ENCODE measurements around the gene METTL9. TPM values are rescaled to one million over a fixed set of nuclear protein-coding genes. Genes with fewer than 3 reads are reported as not detected.
"Not testable (repeated sequence)": the region's sequence is repeated elsewhere in the genome, so short reads cannot be mapped to it uniquely, and the experiment has no call there.

METTL9 gene
- 43.7 TPM for total RNA-seq
- long read RNA-seq, full-length matches to known transcripts = 49 of 55 reads
- long read RNA-seq, partial matches to known transcripts = 3 of 55 reads
- long read RNA-seq, other reads (novel, unspliced or antisense) = 3 of 55 reads

DNA sequence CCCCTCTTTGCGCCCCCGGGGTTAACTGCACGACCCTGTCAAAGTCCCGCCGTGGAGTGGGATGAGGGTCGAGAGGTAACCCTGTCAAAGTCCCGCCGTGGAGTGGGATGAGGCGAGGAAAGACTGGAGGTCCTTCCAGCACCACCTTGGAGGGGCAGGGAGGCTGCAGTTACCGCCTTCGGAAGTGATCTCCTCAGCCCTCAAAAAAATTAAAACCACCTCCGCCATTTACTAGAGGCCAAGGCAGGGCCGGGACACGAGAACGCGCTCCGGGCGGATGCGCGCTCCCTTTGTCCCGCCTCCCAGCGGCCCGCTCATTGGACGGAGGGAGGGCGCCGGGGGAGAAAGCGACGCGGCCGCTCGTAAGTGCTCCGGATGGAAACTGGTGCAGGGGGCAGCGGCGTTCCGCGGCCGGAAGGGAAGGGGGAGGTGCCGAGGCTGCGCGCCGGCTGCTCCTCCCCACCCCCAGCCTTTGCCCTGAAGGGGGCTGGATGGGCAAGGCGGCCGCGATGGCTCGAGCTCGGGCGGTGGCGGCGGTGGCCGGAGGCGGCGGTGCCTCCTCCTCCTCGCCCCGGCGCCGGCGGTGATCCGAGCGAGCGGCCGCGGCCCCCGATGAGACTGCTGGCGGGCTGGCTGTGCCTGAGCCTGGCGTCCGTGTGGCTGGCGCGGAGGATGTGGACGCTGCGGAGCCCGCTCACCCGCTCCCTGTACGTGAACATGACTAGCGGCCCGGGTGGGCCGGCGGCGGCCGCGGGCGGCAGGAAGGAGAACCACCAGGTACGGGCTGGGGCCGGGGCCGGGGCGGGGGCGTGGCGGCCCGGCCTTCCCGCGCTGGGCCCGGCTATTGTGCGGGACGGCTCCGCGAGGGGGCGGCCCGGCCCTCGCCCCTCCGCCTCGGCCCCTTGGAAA, at the start of gene METTL9:
METTL9 (plus strand) TSS at position 456 of the 909 bp plus-strand sequence; CDS start at position 613, 157 bp downstream.
- intact Hi-C loops (cut with DNase I) = no loop called here
- DNase-seq (ENCODE audit: missing footprints) (peak; percentile 97), ATAC-seq (peak; percentile 99)

DNA sequence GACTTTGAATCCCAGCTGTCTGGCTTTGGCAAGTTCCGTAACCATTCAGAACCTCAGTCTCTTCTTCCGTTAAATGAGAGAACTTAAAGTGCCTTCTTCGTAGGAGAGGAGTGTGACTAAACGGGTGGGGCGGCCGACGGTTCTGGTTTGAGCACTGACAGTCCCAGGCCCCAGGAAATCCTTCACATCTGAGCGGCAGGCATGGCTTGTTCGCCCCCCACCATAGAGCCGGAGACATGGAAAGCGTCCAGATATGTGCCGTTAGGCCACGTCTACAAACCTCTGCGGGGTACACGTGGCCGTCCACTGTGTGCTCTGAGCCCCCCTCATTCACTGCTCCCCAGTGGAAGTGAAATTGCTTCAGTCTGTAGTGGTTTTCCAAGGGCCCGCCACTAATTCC, 49.4 kb upstream of the METTL9 start:
- intact Hi-C loops (cut with DNase I) = loop anchor here (10.0 kb wide), 2 partner anchors 245 to 395 kb away; partner anchors contain the start of genes DNAH3 and LDAF1
- peak; percentile 67 for DNase-seq (ENCODE audit: missing footprints)
- not testable (repeated sequence) for ATAC-seq

DNA sequence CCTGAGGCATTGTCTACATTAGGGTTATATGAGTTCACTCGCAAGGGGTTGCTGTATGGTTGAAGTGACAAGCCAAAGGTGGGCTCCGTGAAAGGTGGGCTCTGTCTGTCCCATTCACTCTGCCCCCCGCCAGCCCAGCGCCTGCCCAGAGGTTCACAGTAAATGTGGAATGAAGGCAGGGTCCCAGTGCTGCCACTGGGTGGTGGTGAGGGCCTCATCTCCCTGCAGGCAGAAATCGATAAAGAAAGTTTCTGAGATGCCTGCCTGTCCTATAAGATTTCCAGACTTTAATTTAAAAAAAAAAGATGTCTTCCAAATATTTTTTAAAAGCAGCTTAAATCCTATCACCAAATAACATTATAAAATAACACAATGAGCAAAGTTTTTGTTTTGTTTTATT, 48.9 kb upstream of the METTL9 start:
- intact Hi-C loops (cut with DNase I) = loop anchor here (10.0 kb wide), 2 partner anchors 246 to 396 kb away; partner anchors contain the start of genes DNAH3 and LDAF1

DNA sequence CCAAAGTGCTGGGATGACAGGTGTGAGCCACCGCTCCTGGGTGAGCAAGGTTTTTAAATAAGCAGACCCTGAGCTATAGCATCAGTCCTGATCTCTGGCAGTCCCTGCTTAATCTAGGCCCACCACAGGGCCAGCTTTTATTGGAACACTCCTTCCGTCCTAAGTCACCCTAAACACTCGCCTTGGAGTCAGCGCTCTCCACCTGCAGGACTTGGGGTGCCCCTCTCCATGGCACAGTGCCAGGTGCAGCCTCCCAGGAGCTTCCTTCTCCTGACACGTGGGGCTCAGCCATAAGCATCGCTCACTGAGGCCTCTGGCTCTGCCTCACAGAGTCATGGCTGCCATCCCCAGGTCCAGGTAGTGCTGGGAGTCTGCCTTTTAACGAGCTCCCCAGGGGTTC, 48.3 kb upstream of the METTL9 start:
- ATAC-seq = not testable (repeated sequence)
- peak; percentile 2 for DNase-seq (ENCODE audit: missing footprints)
- intact Hi-C loops (cut with DNase I) = loop anchor here (10.0 kb wide), 2 partner anchors 246 to 396 kb away; partner anchors contain the start of genes DNAH3 and LDAF1

More for the DNA sequence above, 48.9 kb upstream of the METTL9 start:
- not testable (repeated sequence) for DNase-seq (ENCODE audit: missing footprints); ATAC-seq

DNA sequence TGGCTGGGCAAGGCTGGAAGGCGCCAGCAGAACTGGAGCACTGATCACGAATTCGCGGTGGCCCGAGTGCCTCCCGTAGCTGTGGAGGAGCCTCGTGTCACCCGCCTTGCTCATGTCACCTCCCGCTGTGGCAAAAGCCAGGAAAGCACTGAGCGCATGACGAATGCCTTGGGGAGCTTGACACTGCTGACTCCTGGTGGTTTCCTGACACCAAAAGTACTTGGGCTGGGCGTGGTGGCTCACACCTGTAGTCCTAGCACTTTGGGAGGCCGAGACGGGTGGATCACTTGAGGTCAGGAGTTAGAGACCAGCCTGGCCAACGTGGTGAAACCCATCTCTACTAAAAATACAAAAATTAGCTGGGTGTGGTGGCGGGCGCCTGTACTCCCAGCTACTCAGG, 47.8 kb upstream of the METTL9 start:
- intact Hi-C loops (cut with DNase I) = loop anchor here (10.0 kb wide), 2 partner anchors 247 to 397 kb away; partner anchors contain the start of genes DNAH3 and LDAF1
- ATAC-seq; DNase-seq (ENCODE audit: missing footprints): not testable (repeated sequence)

DNA sequence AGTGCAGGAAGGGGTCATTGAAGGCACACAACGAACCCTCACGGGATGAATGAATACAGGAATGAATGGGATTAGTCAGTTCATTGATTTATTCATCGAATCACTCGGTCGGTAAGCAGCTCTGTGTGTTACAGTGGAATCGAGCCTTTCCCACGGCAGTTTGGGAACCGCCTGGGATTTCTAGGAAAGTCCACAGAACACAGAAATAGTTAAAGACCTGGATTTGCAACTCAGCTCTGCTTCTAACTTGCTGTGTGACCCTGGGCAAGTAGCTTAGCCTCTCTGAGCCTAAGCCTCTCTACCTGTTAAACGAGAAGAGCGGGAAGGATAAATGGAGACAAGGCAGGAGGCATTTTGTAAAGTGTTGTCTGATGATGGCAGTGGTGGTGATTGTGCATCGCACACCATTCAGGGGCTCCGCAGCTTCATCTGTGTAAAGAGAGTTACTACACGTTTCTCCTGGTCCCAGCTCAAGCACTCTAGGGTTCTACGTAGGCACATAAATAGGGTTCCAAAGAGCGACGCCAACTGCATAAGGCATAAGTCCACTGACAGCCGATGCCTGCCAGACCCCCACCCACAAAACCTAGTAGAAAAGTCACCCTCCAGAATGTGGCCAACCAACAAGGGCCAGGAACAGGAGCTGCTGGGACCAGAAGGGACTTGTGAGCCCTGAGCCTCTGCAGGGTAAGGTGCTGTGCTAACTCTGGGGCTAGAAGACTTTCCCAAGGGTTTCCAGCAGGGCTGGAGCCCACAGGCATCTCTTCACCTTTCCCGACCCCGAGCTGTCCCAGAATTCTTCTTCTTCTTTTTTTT, 45.7 kb upstream of the METTL9 start:
- ATAC-seq; DNase-seq (ENCODE audit: missing footprints): not testable (repeated sequence)
- intact Hi-C loops (cut with DNase I) = loop anchor here (10.0 kb wide), 2 partner anchors 249 to 399 kb away; partner anchors contain the start of genes DNAH3 and LDAF1

DNA sequence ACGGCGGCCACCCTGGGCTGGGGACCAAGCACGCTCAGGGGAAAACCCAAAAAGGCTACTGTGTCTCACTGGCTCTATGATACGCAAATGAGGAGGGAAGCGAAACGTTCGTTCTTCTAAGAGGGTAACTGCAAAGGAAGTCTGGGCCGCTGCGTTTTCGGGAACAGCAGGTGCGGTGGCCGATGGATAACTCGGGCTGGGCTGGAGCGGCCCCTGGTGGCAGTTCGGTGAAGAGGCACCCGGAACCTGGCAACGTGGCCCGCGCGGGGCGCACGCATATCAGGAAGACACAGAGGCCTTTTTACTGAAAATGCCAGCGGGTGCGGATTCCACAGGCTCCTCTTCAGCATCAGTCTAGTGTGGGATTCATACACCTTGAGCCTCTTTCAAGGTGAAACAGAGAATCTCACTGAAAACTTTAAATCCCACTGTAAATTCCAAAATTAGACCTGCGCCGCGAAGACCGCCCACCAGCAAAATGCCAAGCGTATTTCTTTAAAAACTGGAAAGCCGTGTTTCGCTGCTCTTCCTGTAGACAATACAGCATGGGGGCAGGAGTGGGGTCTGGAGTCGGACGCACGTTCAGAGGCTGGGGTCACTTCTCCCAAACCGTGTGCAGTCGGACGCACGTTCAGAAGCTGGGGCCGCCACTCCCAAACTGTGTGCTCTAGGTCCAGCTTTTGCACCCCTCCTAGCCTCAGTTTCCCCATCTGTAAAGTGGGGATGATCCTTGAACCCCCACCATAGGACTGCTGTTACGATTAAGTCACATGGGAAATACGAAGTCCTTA, 44.4 kb upstream of the METTL9 start:
- DNase-seq (ENCODE audit: missing footprints) (peak; percentile 97), ATAC-seq (peak; percentile 76)
- intact Hi-C loops (cut with DNase I) = loop anchor here (10.0 kb wide), 2 partner anchors 250 to 400 kb away; partner anchors contain the start of genes DNAH3 and LDAF1

DNA sequence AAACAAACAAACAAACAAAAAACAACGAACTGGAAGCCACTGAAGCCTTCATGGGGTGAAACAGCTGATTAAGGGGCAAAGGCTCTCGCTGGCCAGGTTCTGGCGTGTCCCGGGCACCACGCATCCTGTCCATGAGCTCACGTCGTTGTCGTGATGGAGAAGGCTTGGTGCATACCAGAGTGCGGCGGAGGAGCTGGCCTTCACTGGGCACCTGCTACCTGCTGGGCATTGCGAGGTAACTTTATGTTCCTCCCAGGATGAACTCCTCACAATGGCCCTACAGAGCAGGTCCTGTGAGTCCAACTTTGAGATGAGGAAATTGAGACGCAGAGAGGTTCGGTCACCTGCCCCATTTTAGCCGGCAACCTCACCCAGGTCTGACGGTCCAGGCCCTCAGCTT, 43.8 kb upstream of the METTL9 start:
- DNase-seq (ENCODE audit: missing footprints); ATAC-seq: not testable (repeated sequence)
- intact Hi-C loops (cut with DNase I) = loop anchor here (10.0 kb wide), 2 partner anchors 251 to 401 kb away; partner anchors contain the start of genes DNAH3 and LDAF1

DNA sequence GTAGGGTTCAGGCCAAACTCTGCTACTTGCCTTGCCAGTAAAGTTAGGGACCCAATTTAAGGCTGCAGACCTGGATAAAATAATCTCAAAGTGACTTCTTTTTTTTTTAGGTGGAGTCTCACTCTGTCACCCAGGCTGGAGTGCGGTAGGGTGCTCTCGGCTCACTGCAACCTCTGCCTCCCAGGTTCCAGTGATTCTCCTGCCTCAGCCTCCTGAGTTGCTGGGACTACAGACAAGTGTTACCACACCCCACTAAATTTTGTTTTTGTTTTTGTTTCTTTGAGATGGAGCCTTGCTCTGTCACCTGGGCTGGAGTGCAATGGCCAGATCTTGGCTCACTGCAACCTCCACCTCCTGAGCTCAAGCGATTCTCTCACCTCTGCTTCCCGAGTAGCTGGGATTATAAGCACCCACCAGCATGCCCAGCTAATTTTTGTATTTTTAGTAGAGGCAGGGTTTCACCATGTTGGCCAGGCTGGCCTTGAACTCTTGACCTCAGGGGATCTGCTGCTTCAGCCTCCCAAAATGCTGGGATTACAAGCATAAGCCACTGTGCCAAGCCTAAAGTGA, 43.3 kb upstream of the METTL9 start:
- intact Hi-C loops (cut with DNase I) = loop anchor here (10.0 kb wide), 2 partner anchors 251 to 401 kb away; partner anchors contain the start of genes DNAH3 and LDAF1
- DNase-seq (ENCODE audit: missing footprints); ATAC-seq: not testable (repeated sequence)

DNA sequence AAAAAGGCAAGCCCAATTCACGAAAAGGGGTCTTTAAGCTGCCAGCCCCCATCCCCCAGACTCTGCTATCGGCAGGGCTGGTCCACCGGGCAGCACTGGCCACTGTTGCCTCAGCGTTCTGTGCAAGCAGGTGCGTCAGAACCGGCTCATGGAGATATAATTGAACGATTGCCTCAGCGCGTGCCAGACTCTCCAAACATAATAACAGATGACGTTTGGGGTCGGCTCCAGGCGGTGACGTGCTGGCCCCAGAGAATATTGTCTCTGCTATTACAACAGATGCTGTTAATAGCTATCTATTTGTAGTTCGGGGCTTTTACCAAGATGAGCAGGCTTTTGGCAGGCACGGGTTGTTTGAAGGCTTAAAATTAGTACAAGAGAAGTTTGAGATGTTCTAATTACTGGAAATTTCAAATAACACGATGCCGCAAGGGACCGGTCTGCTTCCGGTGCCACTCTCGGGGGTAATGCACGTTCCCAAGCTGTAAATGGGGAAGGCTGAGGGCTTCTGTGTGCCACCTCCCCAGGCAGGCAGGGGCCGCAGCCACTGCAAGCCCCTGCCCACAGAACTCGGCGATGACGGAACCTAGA, 42.6 kb upstream of the METTL9 start:
- intact Hi-C loops (cut with DNase I) = loop anchor here (10.0 kb wide), 2 partner anchors 252 to 402 kb away; partner anchors contain the start of genes DNAH3 and LDAF1
- ATAC-seq = peak; percentile 92
- peak; percentile 83 for DNase-seq (ENCODE audit: missing footprints)

DNA sequence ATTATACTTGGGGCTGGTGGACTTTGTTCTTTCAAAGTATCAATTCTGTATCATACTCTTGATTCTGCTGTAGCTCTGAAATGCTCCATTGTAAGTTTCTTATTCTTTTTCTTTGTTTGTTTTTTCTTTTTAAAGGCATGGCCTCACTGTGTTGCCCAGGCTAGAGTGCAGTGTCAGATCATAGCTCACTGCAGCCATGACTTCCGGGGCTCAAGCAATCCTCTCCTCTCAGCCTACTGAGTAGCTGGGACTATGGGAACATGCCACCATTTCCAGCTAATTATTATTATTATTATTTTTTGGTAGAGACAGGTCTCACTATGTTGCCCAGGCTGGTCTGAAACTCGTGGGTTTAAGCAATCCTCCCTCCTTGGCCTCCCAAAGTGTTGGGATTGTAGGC, 38.9 kb upstream of the METTL9 start:
- intact Hi-C loops (cut with DNase I) = no loop called here
- ATAC-seq (no peak), DNase-seq (ENCODE audit: missing footprints) (no peak)

DNA sequence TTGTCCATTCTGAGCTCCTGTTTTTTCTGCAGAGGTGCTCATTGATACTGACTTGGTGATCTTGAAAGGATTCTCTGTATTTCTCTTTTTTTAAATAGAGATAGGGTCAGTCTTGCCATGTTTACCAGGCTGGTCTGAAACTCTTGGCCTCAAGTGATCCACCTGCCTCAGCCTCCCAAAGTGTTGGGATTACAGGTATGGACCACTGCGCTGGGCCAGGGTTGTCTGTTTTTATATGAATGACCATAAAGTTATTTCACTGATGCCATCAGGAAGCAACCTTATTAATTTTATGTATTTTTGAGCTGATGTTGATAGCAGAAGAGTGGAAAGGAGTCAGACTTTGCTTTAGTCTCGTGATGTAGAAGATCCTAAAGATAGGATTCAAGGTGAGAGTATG, 35.7 kb upstream of the METTL9 start:
- peak; percentile 27 for DNase-seq (ENCODE audit: missing footprints)
- intact Hi-C loops (cut with DNase I) = no loop called here
- no peak for ATAC-seq

DNA sequence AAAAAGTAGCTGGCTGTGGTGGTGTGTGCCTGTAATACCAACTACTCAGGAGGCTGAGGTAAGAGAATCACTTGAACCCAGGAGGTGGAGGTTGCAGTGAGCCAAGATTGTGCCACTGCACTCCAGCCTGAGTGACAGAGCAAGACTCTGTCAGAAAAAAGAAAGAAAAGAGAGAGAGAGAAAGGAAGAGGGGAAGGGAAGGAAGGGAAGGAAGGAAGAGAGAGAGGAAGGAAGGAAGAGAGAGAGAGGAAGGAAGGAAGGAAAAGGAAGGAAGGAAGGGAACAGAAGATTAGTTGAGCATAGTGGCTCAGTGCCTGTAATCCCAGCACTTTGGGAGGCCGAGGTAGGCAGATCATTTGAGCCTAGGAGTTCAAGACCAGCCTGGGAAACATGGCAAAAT, 35.0 kb upstream of the METTL9 start:
- DNase-seq (ENCODE audit: missing footprints); intact Hi-C loops (cut with DNase I); ATAC-seq: not testable (repeated sequence)

DNA sequence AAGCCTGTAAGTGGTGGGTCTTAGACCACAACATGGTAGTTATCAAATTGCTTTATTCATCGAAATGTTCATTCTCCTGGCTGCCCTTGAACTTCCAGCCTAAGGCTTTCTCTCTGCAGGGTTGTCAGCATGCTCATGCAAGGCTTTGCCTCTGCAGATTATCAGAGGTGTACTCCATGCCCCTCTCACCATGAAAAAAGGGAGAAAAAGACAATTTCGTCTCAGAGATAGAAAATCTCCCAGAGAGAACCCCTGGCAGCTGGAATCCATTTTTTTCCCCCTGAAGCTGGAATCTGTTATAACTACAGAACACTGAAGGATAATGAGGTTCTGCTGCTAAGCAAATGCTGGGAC, 33.9 kb upstream of the METTL9 start:
- intact Hi-C loops (cut with DNase I) = no loop called here

DNA sequence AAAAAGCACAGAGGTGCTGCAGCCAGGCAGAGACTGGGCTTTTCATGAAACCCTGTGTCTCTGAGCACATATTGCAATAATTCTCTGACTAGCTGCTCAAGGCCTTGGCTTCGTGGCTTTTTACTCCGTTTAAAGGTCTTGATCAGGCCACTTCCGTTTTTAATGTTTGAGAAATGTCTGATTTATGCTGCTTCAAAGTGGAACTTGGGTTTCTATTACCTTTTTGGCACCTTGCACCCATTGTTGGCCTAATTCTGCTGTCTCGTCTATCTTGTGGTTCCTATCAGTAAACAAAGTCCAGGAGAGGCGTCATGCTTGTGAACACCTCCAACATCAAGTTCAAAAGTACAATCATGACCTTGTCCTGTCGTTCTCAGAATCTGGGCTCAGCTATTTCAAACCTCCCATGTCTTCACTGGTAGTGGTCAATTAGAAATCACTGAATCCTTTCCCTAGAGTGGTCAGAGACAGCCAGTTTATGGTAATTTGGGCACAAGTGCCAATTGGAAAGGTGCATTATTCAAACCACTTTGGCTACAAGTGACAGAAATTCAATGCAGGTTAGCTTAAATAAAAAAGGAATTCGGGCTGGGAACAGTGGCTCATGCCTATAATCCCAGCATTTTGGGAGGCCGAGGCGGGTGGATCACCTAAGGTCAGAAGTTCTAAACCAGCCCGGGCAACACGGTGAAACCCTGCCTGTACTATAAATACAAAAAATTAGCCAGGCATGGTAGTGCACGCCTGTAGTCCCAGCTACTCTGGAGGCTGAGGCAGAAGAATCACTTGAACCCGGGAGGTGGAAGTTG, 33.3 kb upstream of the METTL9 start:
- no peak for ATAC-seq
- intact Hi-C loops (cut with DNase I) = no loop called here
- DNase-seq (ENCODE audit: missing footprints) = peak; percentile 41

More for the DNA sequence above, 33.9 kb upstream of the METTL9 start:
- ATAC-seq = no peak
- DNase-seq (ENCODE audit: missing footprints) = peak; percentile 13

DNA sequence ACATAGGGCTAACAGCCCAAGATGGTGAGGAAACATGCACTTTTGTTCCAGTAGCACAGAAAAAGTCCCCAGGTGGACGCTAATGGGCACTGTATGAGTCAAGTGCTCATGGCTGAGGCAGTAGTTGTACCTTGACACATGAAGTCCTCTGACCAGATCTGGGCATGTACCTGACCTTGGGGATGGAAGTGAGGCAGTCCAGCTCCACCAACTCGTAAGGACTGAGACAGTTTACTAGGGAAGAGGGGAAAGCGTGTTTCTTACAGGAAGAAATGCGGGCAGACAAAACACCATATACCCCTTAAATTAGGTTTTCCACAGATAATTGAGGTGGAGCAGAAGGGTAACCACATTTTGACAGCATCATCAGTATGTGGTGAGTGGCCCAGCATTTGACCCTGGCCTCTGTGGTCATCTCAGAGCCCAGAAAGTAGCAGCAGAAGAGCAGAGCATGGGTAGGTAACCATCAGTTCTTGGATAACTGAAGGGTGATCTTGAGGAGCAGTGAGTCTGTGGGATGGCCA, 32.4 kb upstream of the METTL9 start:
- ATAC-seq = no peak
- intact Hi-C loops (cut with DNase I) = no loop called here
- DNase-seq (ENCODE audit: missing footprints) = no peak
